NCI-H82 treated with DMSO at 0.1 percent for 48 hours (cell line): ENCODE data around the gene SMIM14.
A peak's percentile ranks its signal among the peaks of the same experiment; 100 is the strongest.
"Not testable (repeated sequence)": the region's sequence is repeated elsewhere in the genome, so short reads cannot be mapped to it uniquely, and the experiment has no call there.

Experiments used
- DNase-seq: peaks from one replicate; lab custom pipeline; 2025; ENCODE audit not compliant: unreplicated experiment; lab: John Stamatoyannopoulos, UW

SMIM14 gene

DNA sequence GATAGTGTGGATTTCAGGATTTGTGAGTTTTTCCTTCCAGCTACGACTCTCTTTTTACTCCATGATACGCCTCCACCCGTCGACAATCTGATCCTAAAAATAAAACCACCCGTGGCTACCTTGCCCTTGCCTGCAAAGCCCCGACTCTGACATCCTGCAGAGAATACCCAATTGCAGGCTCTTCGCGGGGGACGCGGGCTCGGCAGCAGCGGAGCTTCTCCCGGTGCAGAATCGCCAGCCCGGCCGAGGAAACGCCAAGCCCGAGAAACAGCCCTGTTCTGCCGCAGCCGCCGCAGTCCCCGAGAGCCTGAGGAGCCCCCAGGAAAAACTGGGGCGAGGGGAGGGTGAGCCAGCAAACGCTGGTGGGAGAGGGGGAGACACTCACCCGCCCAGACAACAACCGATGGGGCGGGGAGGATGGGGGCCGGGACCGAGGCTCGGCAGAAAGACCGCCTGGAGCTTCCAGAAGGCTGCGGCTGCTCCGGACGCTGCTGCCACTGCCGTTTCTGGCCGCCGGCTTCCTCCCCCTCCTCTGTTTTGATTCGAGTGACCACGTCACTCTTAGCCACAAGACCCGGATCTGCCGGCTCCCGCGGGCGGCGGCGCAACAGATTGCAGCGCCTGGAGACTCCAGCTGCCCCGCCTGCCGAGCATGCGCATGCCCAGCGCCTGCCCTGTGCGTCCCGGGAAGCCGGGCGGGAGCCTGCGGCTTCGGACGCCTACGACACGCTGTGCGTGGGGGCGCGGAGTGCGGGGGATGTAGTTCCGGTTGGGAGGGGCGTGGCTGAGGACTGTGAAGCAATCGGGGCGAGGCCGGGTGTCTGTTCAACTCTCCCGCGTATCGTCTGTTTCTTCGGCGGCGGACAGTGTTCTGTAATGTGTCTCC is at the start of gene SMIM14:
Gene SMIM14 (minus strand): TSS at position 512 of the 886 bp plus-strand sequence. CDS start 33,720 bp downstream, outside the sequence.
- DNase-seq = peak; percentile 80

DNA sequence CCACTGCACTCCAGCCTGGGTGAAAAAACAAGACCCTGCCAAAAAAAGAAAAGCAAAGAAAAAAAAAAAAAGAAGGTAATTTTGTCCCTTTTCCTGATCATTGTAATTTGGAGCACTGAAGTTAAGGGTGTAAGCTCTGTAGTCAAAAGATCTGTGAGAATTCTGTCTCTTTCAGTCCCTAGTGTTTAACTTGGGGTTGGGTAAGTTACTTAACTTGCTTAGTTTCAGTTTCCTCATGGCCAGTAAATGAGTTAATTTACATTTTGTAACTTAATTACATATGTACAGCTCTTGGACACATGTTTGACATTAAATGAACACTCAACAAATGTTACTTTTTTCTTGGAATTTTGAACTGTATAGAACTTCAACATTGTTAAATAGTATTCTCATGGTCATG is 48.3 kb upstream of the SMIM14 start:
- DNase-seq = no peak

DNA sequence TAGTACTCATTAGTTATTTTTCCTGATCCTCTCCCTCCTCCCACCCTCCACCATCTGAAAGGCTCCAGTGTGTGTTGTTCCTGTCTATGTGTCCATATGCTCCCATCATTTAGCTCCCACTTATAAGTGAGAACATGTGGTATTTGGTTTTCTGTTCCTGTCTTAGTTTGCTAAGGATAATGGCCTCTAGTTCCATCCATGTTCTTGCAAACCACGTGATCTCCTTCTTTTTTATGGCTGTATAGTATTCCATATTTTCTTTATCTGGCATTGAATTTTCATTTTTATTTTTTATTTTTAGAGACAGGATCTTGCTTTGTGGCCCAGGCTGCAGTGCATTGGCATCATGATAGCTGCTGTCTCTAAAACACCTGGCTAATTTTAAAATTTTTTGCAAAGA is 47.3 kb upstream of the SMIM14 start:
- DNase-seq = no peak

DNA sequence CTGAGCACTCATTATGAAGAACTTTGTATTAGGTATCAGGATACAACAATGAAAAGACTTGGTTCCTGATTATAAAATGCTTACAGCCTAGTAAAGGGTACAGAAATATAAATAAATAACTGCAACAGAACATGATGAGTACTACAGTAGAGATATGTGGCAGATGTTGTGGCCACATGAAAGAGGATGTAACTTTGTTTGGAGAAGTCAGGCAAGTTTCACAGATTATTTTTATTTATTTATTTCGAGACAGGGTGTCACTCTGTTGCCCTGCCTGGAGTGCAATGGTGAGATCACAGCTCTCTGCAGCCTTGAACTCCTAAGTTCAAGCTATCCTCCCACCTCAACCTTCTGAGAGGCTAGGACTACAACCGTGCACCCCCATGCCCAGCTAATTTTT is 43.5 kb upstream of the SMIM14 start:
- DNase-seq = no peak

DNA sequence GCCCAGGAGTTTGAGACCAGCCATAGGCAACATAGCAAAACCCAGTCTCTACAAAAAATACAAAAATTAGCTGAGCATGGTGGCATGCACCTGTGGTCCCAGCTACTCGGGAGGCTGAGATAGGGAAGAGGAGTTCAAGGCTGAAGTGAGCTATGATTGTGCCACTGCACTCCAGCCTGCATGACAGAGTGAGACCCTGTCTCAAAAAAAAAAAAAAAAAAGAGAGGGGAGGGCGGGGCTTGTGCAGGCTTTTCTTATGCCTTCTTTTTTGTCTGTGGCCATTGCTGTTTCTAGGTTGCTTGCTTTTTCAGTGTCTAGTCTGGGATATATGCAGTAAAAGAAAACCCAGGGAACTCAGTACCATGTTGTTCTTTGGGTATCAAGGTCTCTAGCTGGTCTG is 42.3 kb upstream of the SMIM14 start:
- not testable (repeated sequence) for DNase-seq

DNA sequence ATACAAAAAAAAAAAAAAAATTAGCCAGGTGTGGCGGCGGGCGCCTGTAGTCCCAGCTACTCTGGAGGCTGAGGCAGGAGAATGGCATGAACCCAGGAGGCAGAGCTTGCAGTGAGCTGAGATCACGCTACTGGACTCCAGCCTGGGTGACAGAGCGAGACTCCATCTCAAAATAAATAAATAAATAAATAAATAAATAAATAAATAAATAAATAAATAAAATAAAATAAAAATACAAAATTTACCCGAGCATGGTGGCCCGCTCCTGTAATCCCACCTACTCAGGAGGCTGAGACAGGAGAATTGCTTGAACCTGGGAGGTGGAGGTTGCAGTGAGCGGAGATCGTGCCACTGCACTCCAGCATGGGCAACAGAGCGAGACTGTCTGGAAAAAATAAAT is 37.0 kb upstream of the SMIM14 start:
- not testable (repeated sequence) for DNase-seq

DNA sequence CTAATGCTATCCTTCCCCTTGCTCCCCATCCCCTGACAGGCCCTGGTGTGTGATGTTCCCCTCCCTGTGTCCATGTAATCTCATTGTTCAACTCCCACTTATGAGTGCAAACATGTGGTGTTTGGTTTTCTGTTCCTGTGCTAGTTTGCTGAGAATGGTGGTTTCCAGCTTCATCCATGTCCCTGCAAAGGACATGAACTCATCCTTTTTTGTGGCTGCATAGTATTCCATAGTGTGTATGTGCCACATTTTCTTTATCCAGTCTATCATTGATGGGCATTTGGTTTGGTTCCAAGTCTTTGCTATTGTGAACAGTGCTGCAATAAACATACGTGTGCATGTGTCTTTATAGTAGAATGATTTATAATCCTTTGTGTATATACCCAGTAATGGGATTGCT is 31.6 kb upstream of the SMIM14 start:
- DNase-seq = not testable (repeated sequence)

DNA sequence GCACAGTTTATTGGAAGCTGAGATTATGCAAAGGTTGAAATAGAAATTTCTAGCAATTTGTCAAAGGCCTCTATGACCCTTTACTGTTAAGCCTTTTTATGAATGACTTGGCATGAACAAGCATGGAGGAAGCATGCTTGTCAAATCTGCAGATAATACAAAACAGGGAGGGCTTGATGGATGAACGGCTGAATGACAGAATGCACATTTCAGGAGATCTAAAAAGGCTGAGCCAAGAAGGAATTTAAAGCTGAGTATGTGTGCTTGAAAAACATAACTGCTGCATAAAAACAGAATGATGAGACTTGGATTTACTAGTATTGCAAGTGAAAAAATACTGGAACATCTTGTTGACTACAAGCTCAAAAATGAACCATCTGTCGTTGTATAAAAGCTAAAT is 30.2 kb upstream of the SMIM14 start:
- DNase-seq = no peak

DNA sequence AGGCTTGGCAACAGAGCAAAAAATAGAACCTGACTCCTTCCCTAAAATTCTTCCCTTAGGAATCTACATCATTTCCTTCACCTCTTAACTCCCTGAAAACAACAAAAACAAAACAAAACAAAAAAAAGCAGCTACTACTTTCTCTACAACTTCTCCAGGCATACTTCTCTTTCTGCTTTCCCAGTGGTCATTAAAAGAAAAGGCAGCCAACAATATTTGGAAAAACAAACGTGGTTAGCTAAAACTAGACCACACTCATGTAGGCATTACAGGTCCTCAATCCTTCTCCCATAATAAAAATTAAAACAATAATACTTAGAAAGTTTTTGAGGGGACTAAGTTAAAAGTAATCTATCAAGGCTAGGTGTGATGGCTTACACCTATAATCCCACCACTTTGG is 29.0 kb upstream of the SMIM14 start:
- no peak for DNase-seq

DNA sequence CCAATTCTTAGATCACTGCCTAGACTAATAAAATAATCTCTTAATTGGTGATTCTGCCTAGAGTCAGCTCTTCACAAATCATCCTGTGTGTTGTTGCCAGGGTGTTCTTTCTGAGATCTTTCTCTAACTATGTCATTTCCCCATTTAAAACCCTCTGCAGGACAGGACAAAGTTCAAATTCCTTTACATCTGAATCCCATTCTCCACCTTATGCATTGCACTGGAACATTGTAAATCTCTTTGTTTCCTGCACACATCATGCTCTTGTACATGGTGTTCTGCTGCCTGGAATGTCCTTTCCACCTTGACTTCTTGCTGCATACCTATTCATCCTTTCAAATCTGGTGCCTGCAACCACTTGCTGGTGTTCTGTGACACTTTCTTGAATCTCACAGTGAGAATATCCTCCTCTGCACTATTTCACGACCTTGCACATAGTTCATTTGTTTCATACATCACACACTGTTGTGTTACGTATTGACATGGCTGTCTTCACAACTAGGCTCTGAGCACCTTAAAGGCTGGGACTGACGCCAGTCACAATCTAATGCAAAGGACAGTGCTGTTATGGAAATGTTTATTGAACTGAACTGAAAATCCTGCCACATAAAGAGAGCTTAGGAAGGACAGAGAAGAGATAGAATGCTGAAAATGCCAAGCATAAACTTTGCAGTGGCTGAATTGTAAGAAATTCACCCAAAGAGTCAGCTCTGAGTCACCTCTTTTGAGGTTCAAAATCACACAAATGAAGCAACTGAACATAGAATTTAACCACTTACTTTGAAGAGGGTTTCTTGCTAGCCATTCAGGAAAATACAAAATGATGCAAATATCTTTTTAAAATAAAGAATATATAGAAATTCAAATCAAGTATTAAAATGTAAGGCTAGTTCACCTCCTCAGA is 26.4 kb upstream of the SMIM14 start:
- no peak for DNase-seq

DNA sequence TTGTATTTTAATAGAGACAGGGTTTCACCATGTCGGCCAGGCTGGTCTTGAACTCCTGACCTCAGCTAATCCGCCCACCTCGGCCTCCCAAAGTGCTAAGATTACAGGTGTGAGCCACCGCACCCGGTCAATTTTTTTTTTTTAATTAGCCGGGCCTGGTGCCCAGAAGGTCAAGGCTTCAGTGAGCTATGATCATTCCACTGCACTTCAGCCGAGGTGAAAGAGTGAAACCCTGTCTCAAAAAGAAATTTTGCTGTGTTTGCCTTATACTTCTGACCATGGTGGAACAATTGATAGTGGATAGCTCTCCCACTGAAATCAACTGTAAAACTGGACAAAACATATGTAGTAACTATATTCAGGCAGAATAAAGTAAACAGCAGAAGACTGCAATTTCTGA is 24.0 kb upstream of the SMIM14 start:
- no peak for DNase-seq

DNA sequence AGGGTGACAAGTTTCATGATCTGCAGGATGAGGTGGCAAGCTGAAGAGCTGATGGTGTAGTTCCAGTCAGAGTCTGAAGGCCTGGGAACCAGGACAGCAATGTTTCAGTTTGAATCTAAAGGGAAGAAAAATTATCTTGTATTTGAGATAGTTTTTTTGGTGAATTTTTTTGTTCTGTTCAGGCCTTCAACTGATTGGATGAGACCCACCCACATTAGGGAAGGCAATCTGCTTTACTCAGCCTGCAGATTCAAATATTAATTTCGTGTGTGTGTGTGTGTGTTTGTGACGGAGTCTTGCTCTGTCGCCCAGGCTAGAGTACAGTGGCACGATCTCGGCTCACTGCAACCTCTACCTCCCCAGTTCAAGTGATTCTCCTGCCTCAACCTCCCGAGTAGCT is 22.1 kb upstream of the SMIM14 start:
- DNase-seq = no peak

DNA sequence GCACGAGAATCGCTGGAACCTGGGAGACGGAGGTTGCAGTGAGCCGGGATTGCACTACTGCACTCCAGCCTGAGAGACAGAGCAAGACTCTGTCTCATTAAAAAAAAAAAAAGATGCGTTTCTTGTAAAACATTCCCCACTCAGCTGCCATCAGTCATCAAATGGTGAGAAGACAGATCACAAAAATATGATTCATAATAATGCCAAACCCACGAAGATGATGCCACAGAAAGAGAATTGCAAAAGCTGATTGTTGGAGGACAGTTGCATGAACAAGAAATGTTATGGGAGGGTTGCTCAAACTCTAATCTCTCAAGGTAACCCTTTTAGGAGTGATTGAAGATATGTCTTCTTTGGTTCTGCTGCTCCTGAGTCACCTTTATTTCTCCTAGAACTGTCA is 21.4 kb upstream of the SMIM14 start:
- DNase-seq = no peak

DNA sequence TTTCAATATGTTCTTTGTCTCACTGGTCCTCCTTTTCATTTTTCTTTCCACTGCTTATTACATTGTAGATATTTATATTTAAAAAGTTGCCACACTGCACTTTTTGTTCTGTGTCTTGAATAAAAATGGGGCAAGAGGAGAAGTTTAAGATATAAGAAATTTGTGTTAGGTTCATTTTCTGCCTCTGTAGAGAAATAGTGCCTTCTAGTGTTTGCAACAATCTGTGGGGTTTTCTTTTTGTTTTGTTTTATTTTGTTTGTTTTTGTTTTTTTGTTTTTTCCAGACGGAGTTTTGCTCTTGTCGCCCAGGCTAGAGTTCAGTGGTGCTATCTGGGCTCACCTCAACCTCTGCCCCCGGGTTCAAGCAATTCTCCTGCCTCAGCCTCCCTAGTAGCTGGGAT is 20.1 kb upstream of the SMIM14 start:
- no peak for DNase-seq

DNA sequence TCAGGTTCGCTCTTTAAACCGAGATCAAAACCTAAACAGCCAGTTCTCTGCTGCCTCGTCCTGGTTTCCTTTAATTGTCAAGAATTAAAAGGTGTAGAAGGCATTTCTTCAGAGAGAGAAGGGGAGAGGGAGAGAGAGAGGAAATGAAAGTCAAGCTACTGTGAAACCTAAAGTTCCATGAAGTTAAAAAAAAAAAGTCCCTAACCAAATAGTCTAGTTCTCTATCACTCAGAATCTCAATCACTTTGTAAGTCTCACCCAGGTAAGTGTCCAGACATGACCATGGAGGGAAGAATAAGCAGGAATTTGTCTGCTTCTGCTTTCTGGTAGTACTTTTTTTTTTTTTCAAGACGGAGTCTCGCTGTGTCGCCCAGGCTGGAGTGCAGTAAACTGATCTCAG is 18.8 kb upstream of the SMIM14 start:
- no peak for DNase-seq

DNA sequence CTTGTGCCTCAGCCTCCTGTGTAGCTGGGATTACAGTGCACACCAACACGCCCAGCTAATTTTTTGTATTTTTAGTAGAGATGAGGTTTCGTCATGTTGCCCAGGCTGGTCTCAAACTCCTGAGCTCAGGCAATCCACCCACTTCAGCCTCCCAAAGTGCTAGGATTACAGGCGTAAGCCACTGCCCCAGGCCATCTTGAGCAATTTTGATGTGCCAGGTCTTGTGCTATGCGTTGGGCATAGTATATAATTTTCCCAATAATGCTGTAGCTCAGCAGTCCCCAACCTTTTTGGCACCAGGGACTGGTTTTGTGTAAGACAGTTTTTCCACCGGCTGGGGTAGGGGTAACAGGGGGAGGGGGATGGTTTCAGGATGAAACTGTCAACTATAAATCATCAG is 18.0 kb upstream of the SMIM14 start:
- DNase-seq = not testable (repeated sequence)

DNA sequence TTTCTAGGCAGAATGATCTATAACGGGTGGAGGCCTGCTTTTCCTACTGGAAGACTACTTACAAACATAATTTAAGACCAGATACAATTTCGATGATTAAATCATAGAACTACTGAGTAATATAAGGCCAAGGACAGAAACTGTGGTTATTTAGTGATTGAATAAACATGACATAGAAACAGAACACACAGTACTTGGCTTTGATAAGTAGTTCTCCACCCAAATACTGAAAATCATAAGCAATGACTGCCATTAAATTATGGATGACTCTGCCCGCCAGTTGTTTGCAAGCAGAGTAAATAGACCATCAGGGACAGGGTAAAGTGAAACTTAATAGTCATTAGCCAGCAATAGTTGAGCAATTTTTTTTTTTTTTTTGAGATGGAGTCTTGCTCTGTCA is 17.2 kb upstream of the SMIM14 start:
- DNase-seq = no peak

DNA sequence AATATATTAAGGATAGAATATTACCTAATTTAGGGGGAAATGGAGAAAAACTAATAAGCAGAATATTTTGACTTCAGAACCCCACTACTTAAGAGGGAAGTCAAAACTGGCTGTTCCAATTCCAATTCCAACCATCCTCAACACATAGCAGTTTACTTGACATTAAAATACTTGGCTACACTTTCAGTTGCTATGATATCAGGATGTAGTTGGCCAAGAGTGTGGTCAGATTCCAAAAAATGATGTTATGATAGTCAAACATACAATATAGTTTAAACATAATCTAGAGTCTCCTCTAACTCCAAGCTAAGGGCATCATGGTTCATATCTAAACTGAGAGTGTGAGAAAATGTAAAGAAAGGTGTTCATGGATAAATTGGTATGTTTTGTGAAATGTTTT is 16.5 kb upstream of the SMIM14 start:
- no peak for DNase-seq

DNA sequence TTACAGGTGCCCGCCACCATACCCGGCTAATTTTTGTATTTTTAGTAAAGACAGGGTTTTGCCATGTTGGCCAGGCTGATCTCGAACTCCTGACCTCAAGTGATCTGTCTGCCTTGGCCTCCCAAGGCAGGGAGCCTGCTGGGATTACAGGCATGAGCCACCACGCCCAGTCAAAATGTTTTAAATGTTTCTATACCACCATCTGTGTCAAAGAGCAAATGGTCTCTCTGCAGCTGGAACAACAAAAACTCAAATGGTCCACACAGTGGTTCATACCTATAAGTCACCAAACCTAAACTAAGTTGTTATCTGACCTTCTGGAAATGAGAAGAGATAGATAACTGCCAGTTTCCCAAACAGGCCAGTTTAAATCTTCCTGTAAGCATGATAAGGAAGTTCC is 12.9 kb upstream of the SMIM14 start:
- not testable (repeated sequence) for DNase-seq

DNA sequence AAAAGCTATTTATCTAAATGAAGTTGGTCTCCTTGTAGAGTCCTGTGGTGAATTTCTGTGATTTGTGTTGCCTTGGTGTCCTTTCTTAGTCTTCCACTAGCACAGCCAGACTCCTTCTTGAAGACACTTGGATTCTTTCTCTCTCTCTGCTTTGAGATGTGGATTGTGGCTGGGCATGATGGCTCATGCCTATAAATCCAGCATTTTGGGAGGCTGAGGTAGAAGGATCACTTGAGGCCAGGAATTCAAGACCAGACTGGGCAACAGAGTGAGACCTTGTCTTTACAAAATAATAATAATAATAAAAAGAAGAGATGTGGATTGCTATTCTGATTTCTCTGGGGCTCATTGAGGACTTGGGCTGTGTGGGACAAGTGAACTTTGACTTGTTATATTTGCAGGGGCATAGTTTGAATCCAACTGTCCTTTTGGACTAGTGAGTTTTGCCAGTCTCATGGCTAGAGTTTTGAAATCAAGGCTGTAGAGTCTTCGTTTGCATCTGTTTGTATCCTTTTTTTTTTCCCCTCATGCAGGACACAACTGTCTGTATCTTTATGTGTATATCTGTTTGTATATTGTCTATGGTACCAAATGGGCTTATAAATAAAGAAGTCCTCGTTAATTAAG is 11.1 kb upstream of the SMIM14 start:
- no peak for DNase-seq

DNA sequence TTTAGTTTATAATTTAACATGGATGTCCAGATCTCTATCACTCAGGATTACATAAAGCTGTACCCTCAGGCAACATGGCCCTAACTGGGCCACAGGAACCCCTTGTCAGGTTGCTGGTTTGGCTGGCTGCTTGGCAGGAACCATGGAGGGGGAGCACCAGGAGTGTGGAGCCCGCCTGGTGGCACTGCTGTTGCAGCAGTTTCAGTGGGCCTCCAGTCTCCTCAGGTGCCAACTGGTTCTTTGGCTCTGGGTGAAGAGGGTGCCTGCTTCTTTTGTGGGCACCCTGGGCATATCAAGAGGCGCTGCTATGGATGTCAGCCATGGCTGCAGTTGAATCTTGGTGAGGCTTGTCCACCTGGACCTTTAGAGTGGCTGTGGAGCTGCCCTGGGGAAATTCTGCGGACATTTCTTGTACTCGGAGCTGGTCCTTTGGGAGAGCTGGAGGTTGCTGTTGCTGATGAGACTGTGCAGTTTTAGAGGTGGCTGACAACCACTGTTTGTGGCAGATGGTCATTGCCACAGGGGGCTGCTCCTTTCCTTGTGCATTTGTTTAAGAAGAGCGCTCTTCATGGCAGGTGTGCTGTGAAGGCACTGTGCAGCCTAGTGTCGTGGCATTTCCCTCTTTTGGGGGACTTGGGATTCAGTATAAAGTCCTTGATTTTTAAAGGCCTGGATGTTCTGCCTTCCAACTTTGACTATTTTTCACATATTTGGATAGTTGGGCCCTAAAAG is 10.3 kb upstream of the SMIM14 start:
- DNase-seq = no peak
